GM21737 (cell line): ENCODE data around the gene GPR137C.

Source experiments
- ATAC-seq: cut with Tn5 transposase; IDR thresholded peaks from one replicate; pipeline ENCODE4 v1.9.1; 2021; ENCODE audit warnings: mild to moderate bottlenecking, moderate library complexity; ENCODE audit not compliant: unreplicated experiment

GPR137C gene

DNA sequence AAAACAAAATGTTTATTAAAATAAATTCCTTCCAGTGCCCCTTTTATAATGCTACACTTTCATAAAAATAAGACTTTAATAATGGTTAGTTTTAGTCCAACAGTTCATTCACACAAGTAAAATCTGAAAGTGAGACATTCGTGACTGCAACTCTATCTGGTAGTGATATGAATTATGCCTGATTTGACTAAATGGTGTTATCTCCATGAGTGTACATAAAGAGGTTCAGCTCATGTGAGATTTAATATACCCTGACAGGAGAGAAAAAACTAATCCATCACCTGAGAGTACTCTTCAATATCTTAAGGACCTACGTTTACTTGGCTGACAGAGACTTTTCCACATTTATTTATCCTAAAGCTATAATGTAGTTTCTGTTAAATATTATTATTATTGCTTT, 108.7 kb downstream of the GPR137C start:
- no peak for ATAC-seq

DNA sequence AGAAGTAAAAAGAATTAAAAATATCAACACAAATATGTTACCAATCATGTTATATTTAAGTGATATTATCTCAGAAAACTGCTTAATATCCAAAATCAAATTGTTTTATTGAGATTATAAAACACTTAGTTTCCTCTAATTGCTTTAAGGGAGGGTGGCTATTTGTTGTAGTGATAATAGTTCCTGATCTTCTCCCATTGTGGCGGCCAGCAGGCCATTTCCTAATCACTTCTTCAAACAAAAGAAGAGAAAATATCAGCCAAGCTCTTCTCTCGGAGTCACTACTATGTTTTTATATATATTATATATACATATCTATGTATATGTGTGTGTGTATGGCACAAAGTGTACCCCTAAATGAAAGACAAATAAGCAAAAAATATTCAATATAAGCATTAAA, 111.2 kb downstream of the GPR137C start:
- no peak for ATAC-seq

DNA sequence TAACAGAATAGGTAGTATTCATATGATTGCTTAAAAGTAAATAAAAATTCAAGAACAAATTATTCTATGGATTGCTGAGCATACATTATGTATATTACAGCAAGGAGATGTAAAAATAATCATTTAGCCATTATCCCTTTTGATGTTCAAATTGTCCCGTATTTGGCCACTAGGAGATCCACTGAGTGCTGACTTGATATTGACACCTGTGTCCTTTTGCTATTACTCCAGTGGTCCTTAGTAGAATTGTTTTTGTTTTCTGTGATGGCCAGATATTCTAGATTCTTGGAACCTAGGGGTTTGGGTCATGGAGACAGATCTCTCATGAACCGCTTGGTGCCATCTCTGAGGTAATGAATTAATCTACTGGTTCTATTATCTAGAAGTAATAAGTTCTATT, 126.0 kb downstream of the GPR137C start:
- ATAC-seq, result no peak

DNA sequence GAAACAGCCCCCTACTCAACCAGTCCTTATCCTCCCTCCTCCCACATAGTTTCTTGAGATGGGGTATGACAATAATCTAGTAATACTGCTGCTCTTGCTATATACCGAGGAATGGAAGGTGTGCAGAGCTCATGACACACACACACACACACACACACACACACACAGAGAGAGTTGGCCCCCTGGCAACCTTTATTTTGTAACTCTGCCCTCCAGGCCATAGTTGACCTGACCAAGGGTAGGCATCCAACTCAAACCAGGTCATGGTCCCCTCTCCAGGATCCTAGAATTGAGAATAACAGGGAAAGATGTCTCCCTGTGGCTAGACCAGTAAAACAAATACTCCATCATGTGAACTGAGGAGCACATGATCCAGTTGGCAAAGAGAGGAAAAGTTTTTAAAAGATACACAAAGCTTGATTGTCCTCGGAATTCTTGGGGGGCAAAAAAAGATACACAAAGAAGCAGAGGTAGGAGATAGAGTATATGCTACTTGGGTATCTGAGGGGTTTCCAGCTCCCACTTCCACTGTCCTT, 131.4 kb downstream of the GPR137C start:
- no peak for ATAC-seq

DNA sequence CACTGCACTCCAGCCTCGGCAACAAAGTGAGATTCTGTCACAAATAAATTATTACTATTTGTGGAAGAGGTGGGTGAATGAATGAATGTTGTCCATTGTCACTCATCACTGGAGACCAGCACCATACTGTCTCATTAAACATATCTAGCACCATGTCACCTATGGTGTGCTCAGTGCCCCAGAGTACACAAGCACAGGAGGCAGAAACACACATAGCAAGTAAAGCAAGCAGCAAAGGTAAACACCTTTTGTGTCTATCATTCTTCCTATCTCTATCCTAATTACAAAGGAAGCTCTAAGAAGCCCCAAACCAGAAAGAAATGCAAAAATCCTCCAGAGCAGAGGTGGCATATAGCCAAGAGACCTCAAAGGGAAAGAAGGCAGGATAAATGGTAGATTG, 133.5 kb downstream of the GPR137C start:
- no peak for ATAC-seq
